GM19043 (cell line): ENCODE measurements around the gene DOK5.

ENCODE experiments used
- ATAC-seq: cut with Tn5 transposase; IDR thresholded peaks from one replicate; pipeline ENCODE4 v1.9.1; 2021; ENCODE audit warnings: low read depth; ENCODE audit not compliant: unreplicated experiment

Gene DOK5

DNA sequence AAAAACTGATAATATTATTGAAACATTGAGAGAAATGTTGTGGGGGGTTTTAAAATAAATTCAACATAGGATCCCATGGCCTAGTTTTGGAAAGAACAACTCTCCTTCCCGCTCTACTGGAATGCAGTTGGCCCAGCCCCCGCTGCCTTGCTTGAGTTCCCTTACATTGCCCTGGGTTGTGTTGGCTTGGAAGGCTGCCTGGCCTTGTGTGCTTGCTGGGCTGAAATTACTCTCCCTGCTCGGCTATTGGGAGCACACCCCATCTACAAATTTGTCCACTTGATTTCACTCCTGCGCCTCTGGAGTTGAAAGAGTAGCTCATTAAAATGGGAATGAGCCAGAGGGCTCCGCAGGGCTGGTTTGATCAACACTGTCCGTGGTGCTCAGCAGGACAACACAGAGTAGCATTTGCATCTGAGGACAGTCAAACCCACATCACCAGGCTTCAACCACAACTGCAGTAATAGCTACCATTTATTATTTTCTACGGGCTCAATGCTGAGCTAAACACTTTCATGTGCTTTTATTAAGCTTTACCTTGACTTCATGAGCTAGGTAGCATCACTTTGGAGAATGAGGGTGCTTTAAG is 35.2 kb downstream of the DOK5 start:
- ATAC-seq, result no peak

DNA sequence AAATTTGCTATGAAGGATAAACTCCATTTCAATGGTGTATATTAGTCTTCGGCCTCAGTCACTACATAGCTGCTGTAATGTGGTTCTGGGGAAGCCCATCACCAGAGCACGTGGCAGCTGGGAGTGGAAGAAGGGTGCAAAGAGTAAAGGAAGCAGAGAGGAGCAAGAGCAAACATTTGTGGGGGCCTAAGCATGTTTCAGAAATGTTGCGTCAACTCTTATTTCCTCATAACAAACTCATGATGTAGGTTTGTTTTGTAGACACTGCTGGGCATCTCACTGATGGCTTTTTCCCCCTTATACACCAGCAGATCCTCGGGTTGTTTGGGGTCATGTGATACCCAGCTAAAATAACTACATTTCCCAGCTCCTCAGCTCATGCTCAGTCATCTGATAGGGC is 37.3 kb downstream of the DOK5 start:
- no peak for ATAC-seq

DNA sequence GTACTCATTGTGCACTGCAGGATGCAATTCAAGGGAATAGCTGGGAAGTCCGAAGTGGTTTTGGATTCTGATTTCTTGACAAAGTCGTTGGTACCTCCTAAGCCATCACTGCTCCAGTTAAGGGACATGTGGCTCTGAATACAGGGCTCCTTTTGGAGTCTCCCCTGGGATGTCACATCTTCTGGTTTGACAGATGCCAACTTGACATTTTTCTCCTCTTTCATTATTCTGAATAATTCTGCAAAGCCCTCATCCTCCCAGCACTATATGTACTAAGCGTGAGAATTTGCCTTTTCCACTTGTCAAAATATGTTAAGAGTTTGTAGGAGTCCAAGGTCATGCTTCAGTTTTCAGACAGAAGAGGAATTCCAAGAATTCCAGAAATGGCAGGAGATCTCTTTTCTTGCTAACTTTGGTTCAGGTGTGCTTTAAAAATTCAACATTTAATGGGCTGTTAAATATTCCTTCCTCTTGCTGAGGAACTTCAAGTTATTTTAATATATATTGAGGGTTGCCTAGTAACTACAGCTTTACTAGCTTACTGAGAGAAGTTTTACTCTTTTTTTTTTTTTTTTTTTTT is 38.7 kb downstream of the DOK5 start:
- ATAC-seq, result no peak

DNA sequence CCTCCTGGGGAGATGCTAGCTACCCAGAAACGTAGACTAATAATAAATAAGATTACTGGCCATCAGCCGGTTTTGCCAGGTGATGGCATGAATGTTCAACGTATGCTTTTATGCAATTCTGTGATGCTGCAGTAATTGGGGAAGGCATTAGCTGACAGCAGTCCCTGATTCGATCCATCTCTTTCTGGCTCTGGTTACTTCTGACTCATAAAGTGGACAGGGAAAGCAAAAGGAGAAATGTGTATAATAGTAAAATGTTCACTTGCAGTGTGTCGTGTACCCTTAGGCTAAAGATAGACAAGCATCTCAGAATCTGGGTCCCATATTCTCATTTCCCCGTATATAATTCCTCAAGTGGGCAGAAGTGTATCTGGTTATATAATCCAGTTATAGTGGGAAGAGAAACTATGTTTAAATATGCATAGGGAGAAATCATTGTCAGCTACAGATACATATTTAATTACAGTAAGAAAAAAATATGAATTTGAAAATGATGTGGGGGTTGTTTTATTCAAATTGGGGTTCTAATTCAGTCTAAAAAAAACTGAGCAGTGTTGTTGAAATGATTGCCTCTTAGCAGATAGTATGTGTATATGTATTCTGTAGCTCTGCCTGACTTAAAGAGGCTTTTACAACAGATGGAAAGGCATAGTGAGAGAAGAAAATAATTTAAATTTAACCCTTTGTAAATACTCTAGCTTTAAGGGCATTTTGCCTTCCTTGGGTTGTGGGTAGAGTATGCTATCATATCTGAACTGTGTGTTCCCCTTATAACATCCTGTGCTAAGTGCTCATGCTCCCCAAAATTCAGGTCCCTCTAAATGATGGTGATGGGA is 40.6 kb downstream of the DOK5 start:
- no peak for ATAC-seq

DNA sequence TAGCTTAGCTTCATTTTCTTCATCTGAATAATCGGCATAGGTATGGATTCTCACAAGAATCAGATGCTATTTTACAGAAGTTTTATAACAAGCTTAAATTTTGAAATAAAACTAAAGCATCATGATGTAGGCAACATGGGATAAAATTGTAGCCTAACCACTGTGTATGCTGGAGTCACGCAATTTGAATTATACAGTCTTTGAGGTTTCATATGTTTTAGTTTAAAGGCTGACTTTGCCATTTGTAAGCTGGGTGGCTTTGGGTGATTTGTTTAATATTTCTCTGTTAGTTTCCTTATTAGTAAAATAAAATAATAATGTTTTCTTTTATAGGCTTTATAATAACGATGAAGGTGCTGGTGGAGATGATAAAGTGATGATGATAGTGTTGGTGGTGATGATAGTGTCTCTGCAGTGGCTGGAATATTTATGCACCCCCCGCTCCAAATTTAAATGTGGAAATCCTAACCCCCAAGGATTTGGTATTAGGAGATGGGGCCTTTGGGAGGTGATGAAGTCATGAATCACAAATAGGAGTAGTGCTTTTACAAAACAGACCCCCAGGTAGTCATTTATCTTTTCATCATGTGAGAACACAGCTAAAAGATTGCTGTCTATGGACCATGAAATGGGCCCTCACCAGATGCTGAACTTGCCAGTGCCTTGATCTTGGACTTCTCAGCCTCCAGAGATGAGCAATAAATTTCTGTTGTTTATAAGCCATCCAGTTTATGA is 42.0 kb downstream of the DOK5 start:
- ATAC-seq, result no peak

DNA sequence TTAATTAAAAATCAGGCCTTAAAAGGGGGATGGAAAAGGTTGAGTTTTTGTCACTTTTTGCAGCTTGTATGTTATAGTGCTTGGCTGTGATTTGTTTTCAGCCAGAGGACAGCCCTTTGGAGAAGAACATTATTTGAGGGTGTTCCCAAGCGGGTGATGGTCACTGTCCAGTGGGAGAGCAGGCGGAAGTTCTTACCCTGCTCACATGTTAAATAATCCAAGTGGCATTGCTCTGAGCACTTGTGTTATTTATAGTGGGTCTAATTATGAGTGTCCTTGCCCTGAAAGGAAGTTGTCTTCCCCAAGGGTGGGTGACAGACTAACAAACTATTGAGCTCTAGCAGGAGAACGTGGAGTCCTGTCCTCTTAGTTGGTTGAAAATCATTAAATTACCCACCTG is 49.5 kb downstream of the DOK5 start:
- ATAC-seq, result no peak

DNA sequence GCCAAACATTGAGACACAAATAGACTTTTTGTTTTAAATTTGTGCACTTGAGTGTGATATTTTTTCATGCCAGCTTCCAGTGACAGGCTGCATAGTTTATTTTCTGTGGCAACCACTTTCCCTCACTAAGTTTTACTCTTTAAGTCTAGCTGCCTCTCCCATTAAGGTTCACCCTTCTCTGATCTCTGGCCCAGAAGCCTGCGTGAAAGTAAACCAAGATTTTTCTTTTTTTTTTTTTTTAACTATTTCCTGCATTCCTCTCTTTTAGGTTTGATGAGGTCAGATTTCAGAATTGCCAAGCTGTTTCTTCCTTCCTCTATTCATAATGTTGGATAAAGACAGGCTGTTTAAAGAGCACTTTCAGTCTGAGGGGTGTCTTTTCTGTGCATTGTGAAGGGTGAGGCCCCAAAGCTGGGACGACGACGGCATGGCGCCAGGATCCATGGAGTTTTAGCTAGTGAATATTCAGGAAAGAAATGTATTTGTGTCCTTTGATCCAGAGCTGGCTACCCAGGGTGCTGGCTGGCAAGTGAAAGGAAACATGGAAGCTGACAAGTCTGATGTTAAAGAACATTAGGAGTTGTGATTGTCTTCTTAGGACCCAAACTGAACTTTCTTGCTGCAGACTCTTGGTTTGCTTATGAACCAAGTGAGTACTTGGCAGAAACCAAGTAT is 50.7 kb downstream of the DOK5 start:
- no peak for ATAC-seq

DNA sequence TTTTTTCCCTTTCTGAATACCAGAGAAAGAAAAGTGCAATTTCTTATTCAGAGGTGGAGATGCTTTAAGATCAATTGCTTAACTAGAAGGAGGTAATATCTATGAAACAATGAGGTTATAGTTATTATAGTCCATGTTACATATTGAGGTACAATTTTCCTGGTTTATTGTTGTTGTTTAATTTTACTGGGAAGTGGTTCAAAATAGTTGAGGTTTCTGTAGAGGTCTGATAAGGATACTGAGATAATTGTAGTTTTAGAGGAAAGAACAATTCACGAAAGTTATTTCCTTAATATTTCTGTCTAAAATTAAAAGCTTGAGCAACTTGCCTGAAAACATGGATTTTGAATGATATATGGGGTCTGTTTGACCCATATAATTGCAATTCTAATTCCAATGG is 51.4 kb downstream of the DOK5 start:
- ATAC-seq, result no peak

DNA sequence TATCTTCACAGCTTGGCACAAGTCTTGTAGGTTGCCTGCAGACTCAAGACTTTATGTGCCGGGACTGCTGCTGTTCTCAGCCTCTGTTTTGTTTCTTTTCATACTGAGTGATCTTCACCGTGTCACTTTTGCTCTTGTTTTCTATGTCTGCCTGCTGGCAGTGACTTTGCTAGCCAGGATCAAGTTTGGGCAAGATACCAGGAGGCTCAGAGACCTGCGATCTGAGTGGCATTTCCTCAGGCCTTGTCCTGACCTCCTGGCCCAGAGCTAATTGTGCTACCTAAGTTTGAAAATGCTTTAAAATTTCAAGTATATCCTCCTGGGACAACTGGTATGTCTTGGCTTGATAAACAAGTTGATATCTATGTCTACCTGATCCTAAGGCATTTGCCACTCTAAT is 57.2 kb downstream of the DOK5 start:
- ATAC-seq, result no peak

DNA sequence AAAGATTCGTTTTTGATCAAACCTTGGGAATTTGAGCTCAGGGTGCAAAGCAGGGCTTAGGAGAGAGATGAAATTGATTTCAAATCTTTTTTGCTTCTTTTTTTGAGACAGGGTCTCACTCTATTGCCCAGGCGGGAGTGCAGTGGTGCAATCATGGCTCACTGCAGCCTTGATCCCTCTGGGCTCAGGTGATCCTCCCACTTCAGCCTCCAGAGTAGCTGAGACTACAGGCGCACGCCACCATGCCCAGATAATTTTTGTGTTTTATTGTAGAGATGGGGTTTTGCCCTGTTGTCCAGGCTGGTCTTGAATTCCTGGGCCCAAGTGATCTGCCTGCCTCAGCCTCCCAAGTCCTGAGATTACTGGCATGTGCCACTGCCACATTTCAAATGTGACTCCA is 58.7 kb downstream of the DOK5 start:
- ATAC-seq, result no peak

DNA sequence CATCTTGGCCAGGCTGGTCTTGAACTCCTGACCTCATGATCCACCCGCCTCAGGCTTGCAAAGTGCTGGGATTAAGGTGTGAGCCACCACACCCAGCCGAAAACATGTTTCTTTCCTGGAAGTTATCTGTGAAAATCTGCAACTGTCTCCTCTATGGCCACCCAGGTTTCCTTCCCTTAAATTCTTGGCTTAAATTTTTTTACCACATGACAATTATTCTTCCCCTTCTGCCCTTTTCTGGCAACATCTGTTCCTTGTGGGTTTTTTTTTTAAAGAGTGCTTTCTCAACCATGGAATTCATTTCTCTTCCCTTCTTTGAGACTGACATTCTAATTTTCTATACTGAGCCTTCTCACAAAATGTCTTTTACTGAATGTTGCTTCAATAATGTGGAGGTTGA is 59.6 kb downstream of the DOK5 start:
- no peak for ATAC-seq

DNA sequence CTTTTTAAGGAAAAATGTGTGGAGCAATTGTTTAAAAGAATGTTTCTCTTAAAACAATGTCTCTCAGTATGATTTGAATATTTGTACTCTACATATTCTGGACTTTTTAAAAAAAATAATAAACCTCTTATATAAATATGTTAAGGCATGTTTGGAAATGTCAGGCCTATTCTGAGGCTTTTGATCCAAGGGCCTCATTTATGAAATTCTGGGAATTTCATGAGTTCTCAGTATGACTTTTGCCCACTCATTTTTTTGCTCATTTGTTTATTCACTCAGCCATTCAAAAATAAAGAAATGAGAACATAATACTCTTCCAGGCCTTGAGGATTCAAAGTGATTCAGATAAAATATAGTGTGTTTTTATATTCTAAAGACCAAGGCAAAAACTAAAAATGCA is 60.4 kb downstream of the DOK5 start:
- ATAC-seq, result no peak

DNA sequence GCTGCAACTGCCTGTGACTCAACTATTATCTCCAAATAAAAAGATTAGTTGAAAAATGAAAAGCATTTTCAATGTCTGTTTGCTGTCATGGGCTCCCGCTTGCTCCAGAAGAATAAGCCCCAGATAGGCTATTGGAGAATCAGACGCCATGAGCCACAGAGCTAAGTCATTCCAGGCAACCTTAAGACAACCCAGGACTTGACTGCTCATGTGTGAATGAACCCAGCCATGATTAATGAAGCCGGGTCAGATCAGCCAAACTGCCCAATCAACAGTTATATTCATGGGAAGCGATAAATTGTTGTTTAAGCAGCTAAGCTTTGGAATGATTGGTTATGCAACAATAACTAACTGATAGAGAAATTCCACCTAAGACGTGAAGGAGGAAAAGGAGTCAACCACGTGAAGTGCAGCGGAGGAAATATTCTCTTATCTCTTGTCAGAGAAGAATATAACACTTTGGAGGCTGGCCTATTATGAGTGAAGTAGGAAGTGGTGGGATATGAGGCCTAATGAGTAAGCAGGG is 64.2 kb downstream of the DOK5 start:
- no peak for ATAC-seq

DNA sequence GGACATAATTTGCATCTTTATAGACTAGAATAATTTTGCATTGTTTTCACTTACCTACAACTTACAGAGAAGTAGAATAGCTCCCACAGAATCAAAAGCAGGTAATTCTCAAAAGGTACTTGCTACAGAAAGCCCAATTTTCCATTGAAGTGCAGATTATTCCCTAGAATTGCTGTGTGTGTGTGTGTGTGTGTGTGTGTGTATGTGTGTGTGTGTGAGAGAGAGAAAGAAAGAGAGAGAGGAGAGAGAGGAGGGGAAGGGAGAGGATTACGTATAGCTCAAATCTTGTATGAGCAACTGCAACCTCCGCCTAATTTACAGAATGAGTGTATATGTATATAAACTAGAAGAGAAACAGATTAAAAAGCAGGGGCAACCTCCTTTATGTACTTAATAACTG is 68.0 kb downstream of the DOK5 start:
- no peak for ATAC-seq

DNA sequence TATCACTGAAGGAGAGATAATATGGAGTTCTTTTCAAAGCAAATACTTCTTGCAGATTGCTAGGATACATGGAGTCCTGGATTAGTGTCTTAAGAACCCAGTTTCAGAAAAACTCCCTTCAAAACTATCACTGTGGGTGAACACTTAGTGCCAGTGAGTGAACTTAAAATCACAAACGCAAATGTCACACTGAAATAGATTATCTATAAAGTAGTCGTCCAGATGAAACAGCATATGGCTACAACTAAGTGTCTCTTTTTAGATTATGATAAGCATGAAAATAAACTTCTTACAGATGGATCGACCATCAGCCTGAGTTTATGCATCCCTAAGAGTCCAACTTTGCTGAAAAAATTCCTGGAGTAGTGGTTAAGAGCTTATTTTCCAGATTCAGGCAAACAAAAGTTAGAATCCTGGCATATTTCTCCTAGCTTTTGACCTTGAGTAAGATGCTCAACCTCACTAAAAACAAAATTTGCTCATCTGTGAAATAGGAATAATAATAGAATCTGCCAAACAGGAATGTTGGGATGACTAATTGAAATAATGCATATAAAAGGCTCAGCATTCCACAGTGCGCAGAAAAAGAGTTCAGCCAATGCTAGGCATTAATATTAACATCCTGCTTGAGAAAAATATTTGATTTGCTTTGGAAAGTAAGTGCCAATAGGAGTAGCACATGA is 70.4 kb downstream of the DOK5 start:
- no peak for ATAC-seq

DNA sequence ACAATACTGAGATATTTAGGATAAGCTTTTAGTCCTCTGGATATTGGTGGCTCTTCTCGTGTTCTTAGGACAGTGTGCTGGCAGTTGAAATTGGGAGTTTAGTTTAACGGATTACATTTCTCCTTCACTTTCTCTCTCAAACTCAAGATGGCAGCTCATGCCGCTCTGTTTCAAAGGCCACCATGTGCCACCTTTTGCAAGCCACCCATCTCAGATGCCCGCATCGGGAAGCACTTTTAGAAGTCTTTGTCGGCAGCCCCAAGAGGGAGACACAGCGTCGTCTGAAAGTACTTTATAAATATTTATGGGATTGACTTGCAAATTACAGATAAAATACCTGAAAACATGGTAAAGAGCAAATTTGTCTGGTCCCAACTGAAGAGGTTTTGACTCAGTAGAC is 73.5 kb downstream of the DOK5 start:
- no peak for ATAC-seq

DNA sequence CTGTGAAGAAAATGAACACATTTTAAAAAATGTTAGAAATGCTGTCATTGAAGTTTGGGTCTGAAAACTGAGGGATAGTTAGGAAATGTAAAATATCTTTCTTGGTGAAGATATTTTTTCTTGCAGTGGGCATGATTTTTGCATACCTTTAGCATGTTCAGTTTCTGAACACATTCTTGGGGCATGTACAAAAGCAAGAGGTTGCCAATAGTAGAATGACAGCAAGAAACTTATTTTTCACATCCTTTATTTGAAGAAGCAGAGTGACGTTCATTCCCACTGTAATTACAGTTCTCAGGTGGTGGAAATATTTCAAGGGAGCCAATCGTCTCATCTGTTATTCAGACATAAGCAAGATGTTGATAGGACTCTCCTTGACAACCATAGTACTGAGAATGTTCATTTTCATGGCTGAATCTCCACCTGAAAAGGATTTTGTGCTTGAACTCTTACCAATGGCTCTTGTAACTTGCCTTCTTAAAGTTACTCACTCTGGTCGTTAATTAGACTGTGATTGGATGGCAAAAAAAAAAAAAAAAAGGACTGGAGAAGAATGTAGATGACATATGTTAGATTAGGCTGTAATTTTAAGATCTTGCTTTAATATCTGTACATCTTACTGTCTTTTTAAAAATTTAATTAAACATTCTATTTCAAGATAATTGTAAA is 74.4 kb downstream of the DOK5 start:
- ATAC-seq, result no peak

DNA sequence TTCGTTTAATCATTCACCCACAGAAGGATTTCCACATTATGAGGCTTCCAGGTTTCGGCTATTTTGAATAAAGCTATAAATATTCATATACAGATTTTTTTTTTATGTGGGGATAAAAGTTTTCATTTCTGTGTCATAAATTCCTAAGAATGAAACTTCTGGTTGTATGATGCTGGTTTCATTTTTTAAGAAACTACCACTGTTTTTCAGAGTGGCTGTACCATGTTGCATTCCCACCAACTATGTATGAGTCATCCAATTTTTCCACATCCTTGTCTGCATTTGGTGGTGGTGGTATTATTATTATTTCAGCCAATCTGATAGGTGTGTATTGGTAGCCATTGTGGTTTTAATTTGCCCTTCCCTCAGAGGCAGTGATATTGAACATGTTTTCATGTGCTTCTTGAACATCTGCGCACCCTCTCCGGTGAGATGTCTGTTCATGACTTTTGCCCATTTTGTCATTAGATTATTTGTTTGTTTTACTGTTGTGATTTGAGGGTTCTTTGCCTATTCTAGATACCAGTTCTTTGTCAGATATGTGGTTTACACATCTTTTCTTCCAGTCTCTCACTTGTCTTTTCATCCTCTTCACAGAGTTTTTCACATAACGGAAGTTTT is 75.5 kb downstream of the DOK5 start:
- ATAC-seq, result no peak

DNA sequence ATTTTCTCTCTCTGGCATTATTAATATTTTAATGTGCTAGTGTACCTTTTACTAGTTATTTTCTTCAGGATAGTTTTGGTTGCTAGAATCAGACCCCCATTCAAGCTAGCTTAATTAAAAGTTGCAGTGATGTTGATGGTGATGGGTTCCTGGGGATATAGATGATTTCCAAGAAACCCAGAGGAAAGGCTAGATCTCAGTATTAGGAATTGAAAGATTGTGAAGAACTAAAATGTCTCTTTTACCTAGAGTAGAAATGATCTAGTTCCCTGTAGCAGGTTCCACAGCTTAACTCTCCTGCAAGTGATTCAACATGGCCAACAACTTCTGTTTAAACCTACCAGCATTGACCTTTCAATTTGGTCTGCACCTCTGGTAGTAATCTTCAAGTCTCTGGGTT is 78.6 kb downstream of the DOK5 start:
- no peak for ATAC-seq
